AG10803 (cell line): Measurements from ENCODE around the gene RNU6-1.

ENCODE experiments used
- DNase-seq: peaks from one replicate; pipeline ENCODE4 v3.0.0; 2010; ENCODE audit warnings: low read depth
- H3K4me3 ChIP-seq: 2 replicates; pipeline ENCODE4 v1.5.1; 2011; ENCODE audit warnings: mild to moderate bottlenecking, low read length, control low read depth
- TF ChIP-seq, protein P1 (sequence below): conservative IDR thresholded peaks from 2 replicates; pipeline ENCODE4 v1.5.1; 2011; ENCODE audit warnings: mild to moderate bottlenecking, low read length, control low read depth, inconsistent platforms

The RNU6-1 gene

DNA sequence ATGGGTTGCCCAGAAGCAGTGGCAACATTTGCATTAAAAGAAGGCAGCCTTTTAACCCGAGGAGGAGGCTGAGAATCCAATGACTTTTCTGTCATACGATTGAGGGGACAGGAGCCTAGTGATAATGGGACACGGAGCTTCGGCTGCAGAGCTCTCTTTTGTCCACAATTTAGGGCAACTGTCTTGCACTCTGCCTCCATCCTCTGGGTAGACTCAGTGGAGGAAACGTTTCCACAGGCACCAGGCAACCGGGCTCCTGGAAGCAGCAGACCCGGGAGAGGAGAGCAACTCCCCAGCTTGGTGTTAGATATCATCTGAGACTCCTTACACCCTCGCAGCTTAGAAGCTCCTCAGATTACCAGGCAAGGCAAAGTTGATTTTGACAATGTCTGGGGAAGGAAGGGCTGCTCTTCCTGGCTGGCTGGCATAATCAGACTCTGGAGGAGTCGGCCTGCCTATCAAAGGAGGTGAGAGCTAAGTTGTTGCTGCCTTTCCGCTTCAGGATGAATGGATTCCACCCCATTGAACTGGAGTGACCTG is 43.5 kb upstream of the RNU6-1 start:
- TF ChIP-seq, protein P1, sequence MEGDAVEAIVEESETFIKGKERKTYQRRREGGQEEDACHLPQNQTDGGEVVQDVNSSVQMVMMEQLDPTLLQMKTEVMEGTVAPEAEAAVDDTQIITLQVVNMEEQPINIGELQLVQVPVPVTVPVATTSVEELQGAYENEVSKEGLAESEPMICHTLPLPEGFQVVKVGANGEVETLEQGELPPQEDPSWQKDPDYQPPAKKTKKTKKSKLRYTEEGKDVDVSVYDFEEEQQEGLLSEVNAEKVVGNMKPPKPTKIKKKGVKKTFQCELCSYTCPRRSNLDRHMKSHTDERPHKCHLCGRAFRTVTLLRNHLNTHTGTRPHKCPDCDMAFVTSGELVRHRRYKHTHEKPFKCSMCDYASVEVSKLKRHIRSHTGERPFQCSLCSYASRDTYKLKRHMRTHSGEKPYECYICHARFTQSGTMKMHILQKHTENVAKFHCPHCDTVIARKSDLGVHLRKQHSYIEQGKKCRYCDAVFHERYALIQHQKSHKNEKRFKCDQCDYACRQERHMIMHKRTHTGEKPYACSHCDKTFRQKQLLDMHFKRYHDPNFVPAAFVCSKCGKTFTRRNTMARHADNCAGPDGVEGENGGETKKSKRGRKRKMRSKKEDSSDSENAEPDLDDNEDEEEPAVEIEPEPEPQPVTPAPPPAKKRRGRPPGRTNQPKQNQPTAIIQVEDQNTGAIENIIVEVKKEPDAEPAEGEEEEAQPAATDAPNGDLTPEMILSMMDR: no peak
- DNase-seq: no peak
- H3K4me3 ChIP-seq: no peak overlapping the region

DNA sequence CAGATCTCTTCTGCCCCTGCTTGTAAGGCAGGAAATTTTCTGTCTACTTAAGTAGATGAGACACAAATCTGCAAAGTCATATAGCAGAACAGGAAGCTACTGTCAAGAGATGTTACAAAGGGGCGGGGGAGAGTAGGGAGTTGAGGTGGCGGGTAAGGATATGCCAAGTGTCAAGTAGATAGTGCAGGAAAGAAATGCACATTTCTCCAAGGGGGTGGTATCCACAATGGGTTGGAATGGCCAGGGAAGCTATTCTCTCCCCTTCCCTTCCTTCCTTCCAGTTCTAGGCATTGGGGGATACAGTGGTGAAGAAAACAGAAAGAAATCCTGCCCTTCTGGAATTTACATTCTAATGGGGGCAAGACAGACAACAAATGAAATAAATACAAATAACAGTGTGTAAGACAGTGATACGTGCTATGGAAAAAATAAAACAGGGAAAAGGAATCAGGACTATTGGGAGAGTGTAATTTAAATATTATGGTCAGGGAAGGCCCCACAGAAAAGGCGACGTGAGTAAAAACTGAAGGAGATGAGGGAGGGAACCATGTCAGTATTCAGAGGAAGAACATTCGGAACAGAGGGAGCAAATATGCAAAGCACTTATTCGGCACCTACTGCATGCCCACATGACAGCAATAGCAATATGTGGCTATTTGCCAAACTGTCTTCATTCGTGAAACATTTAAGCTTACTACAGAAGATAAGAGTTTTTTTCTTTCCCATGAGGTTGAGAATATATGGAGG is 42.8 kb upstream of the RNU6-1 start:
- no peak for DNase-seq
- TF ChIP-seq, protein P1: no peak
- H3K4me3 ChIP-seq: no peak overlapping the region

DNA sequence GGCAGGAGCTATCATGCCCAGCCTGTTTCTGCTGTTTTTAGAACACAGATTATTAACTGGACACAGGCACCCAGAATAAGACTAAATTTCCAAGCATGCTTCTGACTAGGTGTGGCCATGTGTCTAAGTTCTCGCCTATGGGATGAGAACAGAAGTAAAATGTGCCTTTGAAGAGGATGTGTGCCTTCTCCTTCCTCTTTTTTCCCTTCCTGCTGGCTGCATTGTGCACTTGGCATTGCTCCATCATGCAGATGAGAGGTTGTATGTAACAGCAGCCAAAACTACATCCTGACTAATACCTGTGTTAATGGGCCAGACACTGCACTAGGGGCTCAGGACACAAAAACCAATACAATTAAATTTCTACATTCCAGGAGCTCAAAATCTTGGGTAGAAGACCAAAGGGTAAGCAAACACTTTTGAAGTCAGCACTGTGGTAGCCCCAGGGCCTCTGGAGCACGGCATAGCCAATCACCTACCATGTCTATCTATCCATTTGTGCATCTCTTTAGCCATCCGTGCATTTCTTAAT is 40.9 kb upstream of the RNU6-1 start:
- H3K4me3 ChIP-seq: no peak overlapping the region
- DNase-seq: no peak
- TF ChIP-seq, protein P1: no peak

DNA sequence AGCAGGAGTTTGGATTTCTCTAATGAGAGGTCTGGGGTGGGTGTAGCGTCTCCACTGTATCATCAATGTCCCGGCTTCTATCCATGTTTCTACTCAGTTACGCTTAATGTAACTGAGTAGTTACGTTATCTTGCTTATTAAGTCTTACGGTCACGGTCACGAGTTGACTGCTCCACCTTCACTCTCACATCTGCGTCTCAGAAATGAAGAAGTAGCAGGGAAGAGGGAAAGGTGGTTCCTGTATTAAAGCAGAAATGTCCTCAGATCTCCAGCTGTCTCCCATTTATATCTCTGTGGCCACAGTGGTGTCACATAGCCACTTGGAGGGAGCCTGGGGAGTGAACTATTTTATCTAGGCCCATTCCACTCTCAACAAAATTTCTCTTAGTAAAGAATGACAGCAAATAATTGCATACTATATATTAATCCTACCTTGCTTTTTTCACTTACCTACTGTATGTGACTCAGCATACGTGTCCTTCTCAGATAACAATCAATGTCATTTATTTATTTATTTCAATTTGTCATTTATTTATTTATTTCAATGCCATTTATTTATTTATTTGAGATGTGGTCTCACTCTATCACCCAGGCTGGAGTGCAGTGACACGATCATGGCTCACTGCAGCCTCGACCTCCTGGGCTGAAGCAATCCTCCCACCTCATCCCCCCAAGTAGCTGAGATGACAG is 39.7 kb upstream of the RNU6-1 start:
- H3K4me3 ChIP-seq: no peak overlapping the region
- DNase-seq: no peak
- TF ChIP-seq, protein P1: no peak

DNA sequence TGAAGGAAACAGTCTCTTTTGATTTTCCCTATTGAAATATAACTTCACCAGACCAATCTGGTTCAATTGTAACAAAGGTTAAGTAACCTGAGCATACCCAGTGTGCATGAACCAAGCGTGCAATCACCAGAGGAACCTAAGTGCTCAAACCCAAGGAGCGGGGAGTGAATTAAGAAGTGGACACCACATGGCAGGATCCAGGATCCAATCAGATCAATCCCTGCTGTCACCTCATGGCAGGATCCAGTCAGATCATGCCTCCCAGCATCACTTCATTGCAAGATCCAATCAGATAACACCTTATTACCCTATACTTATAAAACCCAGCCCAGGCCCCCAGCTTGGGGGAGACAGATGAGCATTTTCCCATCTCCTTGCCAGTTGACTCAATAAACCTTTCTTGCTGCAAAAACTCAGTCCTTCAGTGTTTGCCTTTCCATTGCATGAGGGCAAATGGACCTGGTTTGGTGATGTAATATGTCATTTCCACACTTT is 38.9 kb upstream of the RNU6-1 start:
- no peak for DNase-seq
- no peak overlapping the region for H3K4me3 ChIP-seq
- TF ChIP-seq, protein P1: no peak

DNA sequence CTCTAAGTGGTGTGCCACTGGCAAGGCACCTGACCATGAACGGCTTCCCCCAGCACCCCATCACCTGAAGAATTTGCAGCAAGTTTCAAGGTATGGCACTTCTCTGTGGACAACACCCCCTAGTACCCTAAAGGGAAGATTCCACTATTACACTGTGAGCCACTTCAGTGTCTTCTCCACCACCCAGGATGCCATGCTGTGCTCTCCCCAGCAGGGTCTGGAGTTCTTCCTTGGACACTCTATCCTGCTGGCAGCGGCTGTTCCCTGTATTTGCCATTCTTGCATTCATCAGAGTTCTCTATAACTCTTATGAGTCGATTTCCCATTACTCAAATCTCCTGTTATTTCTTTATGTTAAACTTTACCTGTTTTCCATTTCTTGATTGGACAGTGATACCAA is 33.9 kb upstream of the RNU6-1 start:
- H3K4me3 ChIP-seq: no peak overlapping the region
- TF ChIP-seq, protein P1: no peak
- no peak for DNase-seq
